Inferior parietal cortex (tissue), 1 donor: ENCODE results near the gene TRABD.

Experiments
- DNase-seq: peaks from one replicate; pipeline ENCODE4 v3.0.0-alpha.2; 2016; ENCODE audit errors: extremely low spot score

TRABD gene

GRCh38 chr22:50217543-50218152, 31.9 kb downstream of the TRABD start:
- no peak for DNase-seq

GRCh38 chr22:50218153-50218995, 32.7 kb downstream of the TRABD start:
- no peak for DNase-seq

GRCh38 chr22:50218996-50219727, 33.4 kb downstream of the TRABD start:
- DNase-seq = no peak

- DNase-seq = no peak
These were observed 34.3 kb downstream of the TRABD start for GRCh38 chr22:50219800-50220602.

- DNase-seq = no peak
These were observed 35.1 kb downstream of the TRABD start for GRCh38 chr22:50220603-50221409.

GRCh38 chr22:50221410-50222300, 35.9 kb downstream of the TRABD start:
- DNase-seq = no peak

GRCh38 chr22:50222508-50222907, 36.8 kb downstream of the TRABD start:
- no peak for DNase-seq

GRCh38 chr22:50224071-50224470, 38.4 kb downstream of the TRABD start:
- DNase-seq = no peak

GRCh38 chr22:50225200-50225969, 39.7 kb downstream of the TRABD start:
- DNase-seq = no peak

GRCh38 chr22:50226063-50226874, 40.6 kb downstream of the TRABD start:
- DNase-seq = no peak

GRCh38 chr22:50226875-50227165, 41.1 kb downstream of the TRABD start:
- no peak for DNase-seq

- no peak for DNase-seq
These were observed 42.0 kb downstream of the TRABD start for GRCh38 chr22:50227579-50228215.

GRCh38 chr22:50228366-50228765, 42.7 kb downstream of the TRABD start:
- DNase-seq = no peak

- DNase-seq = no peak
These were observed 43.7 kb downstream of the TRABD start for GRCh38 chr22:50229370-50229769.

GRCh38 chr22:50232481-50233151, 46.9 kb downstream of the TRABD start:
- DNase-seq = no peak

GRCh38 chr22:50233223-50233622, 47.5 kb downstream of the TRABD start:
- no peak for DNase-seq

- no peak for DNase-seq
These were observed 51.2 kb downstream of the TRABD start for GRCh38 chr22:50236731-50237409.
